ENCODE results near the gene PARD3B.

The PARD3B gene

DNA sequence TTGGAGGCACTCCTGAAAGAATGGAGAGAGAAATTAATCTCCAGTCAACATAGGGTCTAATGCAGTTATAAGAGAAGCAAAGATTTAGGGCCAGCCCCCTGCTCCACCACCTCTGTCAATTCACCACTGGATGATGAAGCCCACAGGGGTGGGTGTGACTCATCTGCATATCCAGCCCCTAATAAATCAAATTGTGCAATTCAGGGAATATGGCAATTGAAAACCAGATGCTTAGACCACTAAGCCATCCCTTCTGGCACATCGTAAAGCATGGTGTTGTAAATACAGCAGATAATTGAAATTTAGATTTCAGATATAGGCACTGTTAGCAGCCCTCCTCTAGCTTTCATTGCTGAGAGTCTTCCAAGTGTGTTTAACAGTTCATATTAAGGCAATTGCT is 541.4 kb downstream of the PARD3B start:
- Mint-ChIP-seq H3K27ac (no peak overlapping the region), H3K27me3 (ENCODE audit: low read depth) (no peaks in the 10 kb centered on the region), H3K9me3 (no peaks in the 10 kb centered on the region), H3K4me3 (no peak overlapping the region), H3K36me3 (ENCODE audit: low read depth) (no peaks in the 10 kb centered on the region), H3K4me1 (no peaks in the 10 kb centered on the region)
- TF ChIP-seq, protein P1, sequence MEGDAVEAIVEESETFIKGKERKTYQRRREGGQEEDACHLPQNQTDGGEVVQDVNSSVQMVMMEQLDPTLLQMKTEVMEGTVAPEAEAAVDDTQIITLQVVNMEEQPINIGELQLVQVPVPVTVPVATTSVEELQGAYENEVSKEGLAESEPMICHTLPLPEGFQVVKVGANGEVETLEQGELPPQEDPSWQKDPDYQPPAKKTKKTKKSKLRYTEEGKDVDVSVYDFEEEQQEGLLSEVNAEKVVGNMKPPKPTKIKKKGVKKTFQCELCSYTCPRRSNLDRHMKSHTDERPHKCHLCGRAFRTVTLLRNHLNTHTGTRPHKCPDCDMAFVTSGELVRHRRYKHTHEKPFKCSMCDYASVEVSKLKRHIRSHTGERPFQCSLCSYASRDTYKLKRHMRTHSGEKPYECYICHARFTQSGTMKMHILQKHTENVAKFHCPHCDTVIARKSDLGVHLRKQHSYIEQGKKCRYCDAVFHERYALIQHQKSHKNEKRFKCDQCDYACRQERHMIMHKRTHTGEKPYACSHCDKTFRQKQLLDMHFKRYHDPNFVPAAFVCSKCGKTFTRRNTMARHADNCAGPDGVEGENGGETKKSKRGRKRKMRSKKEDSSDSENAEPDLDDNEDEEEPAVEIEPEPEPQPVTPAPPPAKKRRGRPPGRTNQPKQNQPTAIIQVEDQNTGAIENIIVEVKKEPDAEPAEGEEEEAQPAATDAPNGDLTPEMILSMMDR (IDR thresholded peaks at IDR 0.05; ENCODE audit: unreplicated experiment in 3 of 3), result no peak

DNA sequence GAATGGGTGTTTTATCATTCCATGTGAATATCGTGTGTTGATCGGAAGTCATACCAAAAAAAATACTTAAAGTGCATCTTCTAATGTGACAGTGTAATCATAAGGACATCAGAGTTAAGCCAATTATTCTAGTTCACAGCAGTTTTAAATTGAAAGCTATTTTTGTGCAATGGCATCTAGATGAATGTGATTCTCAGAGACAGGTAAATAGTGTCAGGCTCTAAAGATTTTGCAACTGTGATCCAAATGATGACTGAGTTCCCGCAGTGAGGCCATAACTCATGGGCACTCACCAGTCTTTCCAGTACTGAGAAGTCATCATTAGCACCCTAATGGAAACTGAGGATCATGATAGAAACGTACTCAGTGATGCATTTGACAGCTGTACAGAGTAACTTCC is 542.6 kb downstream of the PARD3B start:
- Mint-ChIP-seq H3K4me3 (no peak overlapping the region), H3K27ac (no peak overlapping the region), H3K4me1 (no peaks in the 10 kb centered on the region), H3K36me3 (ENCODE audit: low read depth) (no peaks in the 10 kb centered on the region), H3K9me3 (no peaks in the 10 kb centered on the region), H3K27me3 (ENCODE audit: low read depth) (no peaks in the 10 kb centered on the region)
- TF ChIP-seq, protein P1 (IDR thresholded peaks at IDR 0.05; ENCODE audit: unreplicated experiment in 3 of 3), result no peak

DNA sequence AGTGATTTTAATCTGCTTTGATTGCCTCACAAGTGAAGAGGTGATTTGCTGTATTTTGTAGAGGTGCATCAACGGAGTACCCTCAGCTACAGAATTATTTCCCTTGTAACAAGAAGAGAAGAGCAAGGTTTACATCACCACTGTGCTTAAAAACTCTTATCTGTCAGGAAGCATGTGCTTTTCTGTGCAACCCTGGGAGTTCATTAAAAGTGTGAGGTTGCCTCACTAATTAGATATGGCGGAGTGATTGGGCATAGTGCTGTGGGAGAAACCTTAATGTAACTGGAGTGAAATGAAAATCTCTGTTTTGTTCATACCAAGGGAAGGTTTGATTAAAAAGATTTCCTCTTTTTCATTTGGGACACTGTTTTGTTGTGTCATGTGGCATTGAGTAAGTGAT is 544.7 kb downstream of the PARD3B start:
- no peak overlapping the region for H3K4me3 Mint-ChIP-seq
- H3K9me3 Mint-ChIP-seq, result no peaks in the 10 kb centered on the region
- no peak overlapping the region for H3K27ac Mint-ChIP-seq
- no peaks in the 10 kb centered on the region for H3K36me3 Mint-ChIP-seq (ENCODE audit: low read depth)
- H3K27me3 Mint-ChIP-seq (ENCODE audit: low read depth), result no peaks in the 10 kb centered on the region
- H3K4me1 Mint-ChIP-seq, result no peaks in the 10 kb centered on the region
- TF ChIP-seq, protein P1 (IDR thresholded peaks at IDR 0.05; ENCODE audit: unreplicated experiment in 3 of 3), result no peak

DNA sequence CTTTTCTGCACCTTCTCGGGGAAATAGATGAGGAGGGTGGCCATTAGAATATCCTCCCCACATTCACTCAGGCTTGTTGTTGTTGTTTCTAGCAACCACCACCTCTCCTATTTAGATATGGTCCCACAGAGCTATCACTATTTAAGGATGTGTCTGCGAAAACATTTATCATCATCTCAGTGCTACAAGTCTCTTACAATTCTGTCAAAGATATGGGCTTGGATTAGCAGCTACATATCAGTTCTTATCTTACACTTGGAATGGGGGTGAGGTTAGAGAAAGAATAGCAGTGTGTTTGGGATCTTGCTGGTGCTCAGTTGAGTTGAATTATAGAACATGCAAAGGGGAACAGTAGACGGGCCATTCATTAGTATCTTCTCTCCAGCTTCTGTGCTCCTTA is 546.1 kb downstream of the PARD3B start:
- H3K27me3 Mint-ChIP-seq (ENCODE audit: low read depth), result no peaks in the 10 kb centered on the region
- H3K27ac Mint-ChIP-seq, result no peak overlapping the region
- H3K9me3 Mint-ChIP-seq, result no peaks in the 10 kb centered on the region
- H3K36me3 Mint-ChIP-seq (ENCODE audit: low read depth), result no peaks in the 10 kb centered on the region
- TF ChIP-seq, protein P1 (IDR thresholded peaks at IDR 0.05; ENCODE audit: unreplicated experiment in 3 of 3), result no peak
- H3K4me3 Mint-ChIP-seq, result no peak overlapping the region
- no peaks in the 10 kb centered on the region for H3K4me1 Mint-ChIP-seq

DNA sequence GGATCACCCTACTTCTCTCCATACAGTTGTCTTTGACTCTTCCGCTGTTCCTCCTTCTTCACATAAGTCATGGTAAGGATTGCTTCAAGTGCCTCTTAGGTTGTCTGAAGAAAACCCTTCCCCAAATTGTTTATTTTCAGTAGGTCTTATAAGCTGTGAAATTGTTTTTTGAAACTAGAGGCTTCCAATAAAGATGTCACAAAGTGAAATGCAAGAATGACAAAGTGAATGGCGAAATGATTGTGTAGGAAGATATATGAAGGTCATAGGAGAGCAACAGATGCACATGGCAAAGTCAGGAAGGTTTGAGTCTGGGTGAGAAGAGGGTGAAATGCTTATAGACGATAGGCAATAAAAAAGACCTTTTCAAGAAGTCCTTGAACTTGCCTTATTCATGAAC is 548.8 kb downstream of the PARD3B start:
- Mint-ChIP-seq H3K27ac (peak overlapping the region in 1 of 3 experiments; percentile 19), H3K4me3 (no peak overlapping the region)
- TF ChIP-seq, protein P1 (IDR thresholded peaks at IDR 0.05; ENCODE audit: unreplicated experiment in 3 of 3), result no peak

DNA sequence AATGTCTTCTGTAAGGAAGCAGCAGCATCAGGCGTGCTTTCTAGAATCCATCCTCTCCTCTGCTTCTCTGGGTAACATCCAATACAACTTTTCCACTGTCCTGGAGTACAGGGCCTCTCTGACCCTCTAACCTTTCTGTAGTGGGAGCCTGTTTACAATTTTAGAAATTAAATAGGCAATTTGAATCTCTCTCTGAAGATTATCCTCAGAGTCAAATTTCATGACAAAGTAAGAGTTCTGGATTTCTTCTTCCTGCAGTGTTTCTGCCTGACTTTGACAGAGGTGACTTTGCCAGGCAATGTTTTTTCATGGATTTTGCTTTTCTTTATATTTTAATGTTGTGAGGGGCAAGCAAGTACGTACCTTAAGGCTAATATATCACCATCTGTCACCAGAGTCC is 558.4 kb downstream of the PARD3B start:
- H3K36me3 Mint-ChIP-seq (ENCODE audit: low read depth), result peaks cover 8% of the 10 kb centered on the region
- peaks cover 4% of the 10 kb centered on the region for H3K4me1 Mint-ChIP-seq
- H3K27ac Mint-ChIP-seq, result peak overlapping the region in 1 of 3 experiments; percentile 44
- no peaks in the 10 kb centered on the region for H3K27me3 Mint-ChIP-seq (ENCODE audit: low read depth)
- no peaks in the 10 kb centered on the region for H3K9me3 Mint-ChIP-seq
- no peak overlapping the region for H3K4me3 Mint-ChIP-seq
- TF ChIP-seq, protein P1 (IDR thresholded peaks at IDR 0.05; ENCODE audit: unreplicated experiment in 3 of 3), result no peak

More for the DNA sequence above, 548.8 kb downstream of the PARD3B start:
- H3K9me3 Mint-ChIP-seq, result no peaks in the 10 kb centered on the region
- H3K4me1 Mint-ChIP-seq, result peaks cover 6% of the 10 kb centered on the region
- no peaks in the 10 kb centered on the region for H3K27me3 Mint-ChIP-seq (ENCODE audit: low read depth)
- H3K36me3 Mint-ChIP-seq (ENCODE audit: low read depth), result no peaks in the 10 kb centered on the region

All from nephron (organoid).